C4-2B (cell line): Measurements from ENCODE around the gene ATP2A2.

Experiments used
- ZFX ChIP-seq: fragments of 450-650 bp; IDR thresholded peaks from 2 replicates; pipeline ENCODE4 v1.6.1; 2017
- TF ChIP-seq, protein P1 (sequence below): fragments of 450-650 bp; conservative IDR thresholded peaks from 2 replicates; pipeline ENCODE4 v1.5.1; 2017; ENCODE audit warnings: mild to moderate bottlenecking

GRCh38 chr12:110253176-110253575, 27.9 kb upstream of the ATP2A2 start:
- TF ChIP-seq, protein P1, sequence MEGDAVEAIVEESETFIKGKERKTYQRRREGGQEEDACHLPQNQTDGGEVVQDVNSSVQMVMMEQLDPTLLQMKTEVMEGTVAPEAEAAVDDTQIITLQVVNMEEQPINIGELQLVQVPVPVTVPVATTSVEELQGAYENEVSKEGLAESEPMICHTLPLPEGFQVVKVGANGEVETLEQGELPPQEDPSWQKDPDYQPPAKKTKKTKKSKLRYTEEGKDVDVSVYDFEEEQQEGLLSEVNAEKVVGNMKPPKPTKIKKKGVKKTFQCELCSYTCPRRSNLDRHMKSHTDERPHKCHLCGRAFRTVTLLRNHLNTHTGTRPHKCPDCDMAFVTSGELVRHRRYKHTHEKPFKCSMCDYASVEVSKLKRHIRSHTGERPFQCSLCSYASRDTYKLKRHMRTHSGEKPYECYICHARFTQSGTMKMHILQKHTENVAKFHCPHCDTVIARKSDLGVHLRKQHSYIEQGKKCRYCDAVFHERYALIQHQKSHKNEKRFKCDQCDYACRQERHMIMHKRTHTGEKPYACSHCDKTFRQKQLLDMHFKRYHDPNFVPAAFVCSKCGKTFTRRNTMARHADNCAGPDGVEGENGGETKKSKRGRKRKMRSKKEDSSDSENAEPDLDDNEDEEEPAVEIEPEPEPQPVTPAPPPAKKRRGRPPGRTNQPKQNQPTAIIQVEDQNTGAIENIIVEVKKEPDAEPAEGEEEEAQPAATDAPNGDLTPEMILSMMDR = no peak
- TF ChIP-seq ZFX = no peak
